ENCODE measurements around the gene ERH. TPM values are rescaled to one million over a fixed set of nuclear protein-coding genes. Genes with fewer than 3 reads are reported as not detected.
"Not testable (repeated sequence)": the region's sequence is repeated elsewhere in the genome, so short reads cannot be mapped to it uniquely, and the experiment has no call there.

The ERH gene
- total RNA-seq, 4 donors from 2014 or later: 40.6 to 54.3 (median 41.5) TPM

GRCh38 chr14:69423279-69423678 is 25.2 kb upstream of the ERH start:
- no peaks in the 10 kb centered on the region for H3K27me3 ChIP-seq
- no peak overlapping the region for H3K27ac ChIP-seq
- H3K9me3 ChIP-seq: no peaks in the 10 kb centered on the region
- WGBS: 97% methylated on average over 4 of the region's 4 CpGs
- no peaks in the 10 kb centered on the region for H3K4me1 ChIP-seq
- TF ChIP-seq POLR2AphosphoS5 (IDR thresholded peaks at IDR 0.05): no peak
- no peak for TF ChIP-seq POLR2A (IDR thresholded peaks at IDR 0.05)
- TF ChIP-seq CTCF (IDR thresholded peaks at IDR 0.05): no peak
- TF ChIP-seq EP300 (IDR thresholded peaks at IDR 0.05): no peak
- peaks cover 33% of the 10 kb centered on the region for H3K36me3 ChIP-seq
- H3K4me3 ChIP-seq: no peak overlapping the region
- DNase-seq (ENCODE audit: low spot score in 2 of 2): no peak

- H3K27ac ChIP-seq; H3K4me1 ChIP-seq; H3K4me3 ChIP-seq; H3K36me3 ChIP-seq; H3K9me3 ChIP-seq; H3K27me3 ChIP-seq; DNase-seq (ENCODE audit: low spot score in 2 of 2): not testable (repeated sequence)
- 97% methylated on average over 4 of the region's 4 CpGs for WGBS
These were observed 18.0 kb upstream of the ERH start for GRCh38 chr14:69416087-69416486.

- TF ChIP-seq CTCF (IDR thresholded peaks at IDR 0.05): no peak
- TF ChIP-seq POLR2AphosphoS5 (IDR thresholded peaks at IDR 0.05): no peak
- TF ChIP-seq POLR2A (IDR thresholded peaks at IDR 0.05): no peak
- no peak for TF ChIP-seq EP300 (IDR thresholded peaks at IDR 0.05)
- no peaks in the 10 kb centered on the region for H3K4me1 ChIP-seq
- no peaks in the 10 kb centered on the region for H3K9me3 ChIP-seq
- no peak overlapping the region for H3K27ac ChIP-seq
- H3K36me3 ChIP-seq: no peaks in the 10 kb centered on the region
- whole genome bisulfite sequencing: 73% methylated on average over 2 of the region's 2 CpGs
- DNase-seq (ENCODE audit: low spot score in 2 of 2): no peak
- no peaks in the 10 kb centered on the region for H3K27me3 ChIP-seq
- H3K4me3 ChIP-seq: no peak overlapping the region
These were observed 15.4 kb upstream of the ERH start for GRCh38 chr14:69413483-69413882.

GRCh38 chr14:69408331-69408960 is 10.3 kb upstream of the ERH start:
- TF ChIP-seq EP300 (IDR thresholded peaks at IDR 0.05): no peak
- TF ChIP-seq POLR2AphosphoS5 (IDR thresholded peaks at IDR 0.05): no peak
- no peak for TF ChIP-seq POLR2A (IDR thresholded peaks at IDR 0.05)
- no peak for TF ChIP-seq CTCF (IDR thresholded peaks at IDR 0.05)
- Histone ChIP-seq H3K9me3 (no peaks in the 10 kb centered on the region), H3K27ac (no peak overlapping the region), H3K27me3 (no peaks in the 10 kb centered on the region), H3K36me3 (no peaks in the 10 kb centered on the region), H3K4me1 (no peaks in the 10 kb centered on the region), H3K4me3 (no peak overlapping the region)
- DNase-seq (ENCODE audit: low spot score in 2 of 2): no peak
- 90% methylated on average over 2 of the region's 2 CpGs for WGBS

- TF ChIP-seq CTCF (IDR thresholded peaks at IDR 0.05) (no peak), POLR2AphosphoS5 (IDR thresholded peaks at IDR 0.05) (no peak), POLR2A (IDR thresholded peaks at IDR 0.05) (no peak), EP300 (IDR thresholded peaks at IDR 0.05) (no peak)
- DNase-seq (ENCODE audit: low spot score in 2 of 2): no peak
- Histone ChIP-seq H3K4me1 (peaks cover 15% of the 10 kb centered on the region), H3K27ac (no peak overlapping the region), H3K9me3 (no peaks in the 10 kb centered on the region), H3K36me3 (no peaks in the 10 kb centered on the region), H3K4me3 (no peak overlapping the region), H3K27me3 (no peaks in the 10 kb centered on the region)
These were observed 7.7 kb upstream of the ERH start for GRCh38 chr14:69405762-69406161.

GRCh38 chr14:69404883-69405282 is 6.8 kb upstream of the ERH start:
- peaks cover 24% of the 10 kb centered on the region for H3K4me1 ChIP-seq
- no peaks in the 10 kb centered on the region for H3K9me3 ChIP-seq
- no peaks in the 10 kb centered on the region for H3K27me3 ChIP-seq
- WGBS: 92% methylated on average over 5 of the region's 5 CpGs
- no peak overlapping the region for H3K27ac ChIP-seq
- TF ChIP-seq EP300 (IDR thresholded peaks at IDR 0.05) (no peak), POLR2AphosphoS5 (IDR thresholded peaks at IDR 0.05) (no peak), CTCF (IDR thresholded peaks at IDR 0.05) (no peak), POLR2A (IDR thresholded peaks at IDR 0.05) (no peak)
- H3K4me3 ChIP-seq: no peak overlapping the region
- no peaks in the 10 kb centered on the region for H3K36me3 ChIP-seq
- no peak for DNase-seq (ENCODE audit: low spot score in 2 of 2)
